Measurements from ENCODE around the gene KIF2A.

DNA sequence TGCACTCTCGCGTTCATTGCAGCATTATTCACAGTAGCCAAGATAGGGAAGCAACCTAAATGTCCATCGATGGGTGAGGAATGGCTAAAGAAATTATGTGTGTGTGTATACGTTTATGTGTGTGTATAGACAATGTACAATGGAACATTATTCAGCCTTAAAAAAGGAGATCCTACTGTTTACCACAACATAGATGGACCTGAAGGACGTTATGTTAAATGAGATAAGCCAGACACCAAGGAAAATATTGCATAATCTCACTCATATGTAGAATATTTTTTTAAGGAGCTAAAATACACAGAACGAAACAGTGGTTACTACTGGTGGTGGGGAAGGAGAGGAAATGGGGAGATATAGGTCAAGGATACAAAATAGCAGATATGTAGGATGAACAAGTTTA lies 2.4 kb downstream of the KIF2A start:
- TF ChIP-seq, protein P1, sequence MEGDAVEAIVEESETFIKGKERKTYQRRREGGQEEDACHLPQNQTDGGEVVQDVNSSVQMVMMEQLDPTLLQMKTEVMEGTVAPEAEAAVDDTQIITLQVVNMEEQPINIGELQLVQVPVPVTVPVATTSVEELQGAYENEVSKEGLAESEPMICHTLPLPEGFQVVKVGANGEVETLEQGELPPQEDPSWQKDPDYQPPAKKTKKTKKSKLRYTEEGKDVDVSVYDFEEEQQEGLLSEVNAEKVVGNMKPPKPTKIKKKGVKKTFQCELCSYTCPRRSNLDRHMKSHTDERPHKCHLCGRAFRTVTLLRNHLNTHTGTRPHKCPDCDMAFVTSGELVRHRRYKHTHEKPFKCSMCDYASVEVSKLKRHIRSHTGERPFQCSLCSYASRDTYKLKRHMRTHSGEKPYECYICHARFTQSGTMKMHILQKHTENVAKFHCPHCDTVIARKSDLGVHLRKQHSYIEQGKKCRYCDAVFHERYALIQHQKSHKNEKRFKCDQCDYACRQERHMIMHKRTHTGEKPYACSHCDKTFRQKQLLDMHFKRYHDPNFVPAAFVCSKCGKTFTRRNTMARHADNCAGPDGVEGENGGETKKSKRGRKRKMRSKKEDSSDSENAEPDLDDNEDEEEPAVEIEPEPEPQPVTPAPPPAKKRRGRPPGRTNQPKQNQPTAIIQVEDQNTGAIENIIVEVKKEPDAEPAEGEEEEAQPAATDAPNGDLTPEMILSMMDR (optimal IDR thresholded peaks at IDR 0.05 in 1 of 3, IDR thresholded peaks at IDR 0.05 in 1 of 3, conservative IDR thresholded peaks at IDR 0.05 in 1 of 3; ENCODE audit: extremely low read depth in 1 of 3, insufficient read depth in 2 of 3, low read length in 3 of 3) = no peak
- no peak for TF ChIP-seq EZH2 (IDR thresholded peaks at IDR 0.05; ENCODE audit: low read length)
